GM19238 (cell line): Measurements from ENCODE around the gene OSTF1.

Experiments used
- DNase-seq: peaks from one replicate; pipeline ENCODE4 v3.0.0; 2011; ENCODE audit warnings: low spot score; ENCODE audit not compliant: insufficient read length

The OSTF1 gene

DNA sequence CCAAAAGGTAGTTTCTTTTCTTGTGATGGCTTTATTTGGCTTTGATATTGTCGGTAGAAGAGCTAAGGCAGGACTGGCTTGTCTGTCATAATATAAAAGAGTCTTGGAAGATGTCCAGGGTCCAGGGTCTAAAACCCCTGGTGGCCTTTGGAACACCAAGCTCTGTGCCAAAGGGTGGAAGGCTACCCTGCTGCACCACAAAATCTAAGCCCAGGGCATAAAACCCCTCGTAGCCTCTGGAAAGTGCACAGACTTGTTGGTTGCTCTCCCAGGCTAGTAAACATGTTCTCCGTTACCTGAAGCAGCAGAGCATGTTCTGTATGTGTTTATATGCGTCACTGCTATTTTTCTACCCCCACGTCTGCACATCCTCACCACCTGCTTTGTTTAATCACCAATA, 75.5 kb downstream of the OSTF1 start:
- no peak for DNase-seq

DNA sequence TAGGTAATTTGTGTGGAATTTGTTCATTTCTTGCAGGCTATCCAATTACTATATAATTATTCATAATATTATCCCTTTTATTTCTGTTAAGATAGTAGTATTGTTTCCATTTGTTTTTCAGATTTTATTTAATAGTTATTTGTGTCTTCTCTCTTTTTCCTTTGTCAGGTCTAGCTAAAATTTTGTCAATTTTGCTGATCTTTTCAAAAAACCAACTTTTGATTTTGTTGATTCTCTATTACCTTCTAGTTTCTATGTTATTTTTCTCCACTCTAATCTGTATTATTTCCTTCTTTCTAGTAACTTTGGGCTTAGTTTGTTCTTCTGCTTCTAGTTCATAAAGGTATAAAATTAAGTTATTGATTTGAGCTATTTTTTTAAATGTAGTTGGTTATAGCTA, 76.3 kb downstream of the OSTF1 start:
- DNase-seq, result no peak

DNA sequence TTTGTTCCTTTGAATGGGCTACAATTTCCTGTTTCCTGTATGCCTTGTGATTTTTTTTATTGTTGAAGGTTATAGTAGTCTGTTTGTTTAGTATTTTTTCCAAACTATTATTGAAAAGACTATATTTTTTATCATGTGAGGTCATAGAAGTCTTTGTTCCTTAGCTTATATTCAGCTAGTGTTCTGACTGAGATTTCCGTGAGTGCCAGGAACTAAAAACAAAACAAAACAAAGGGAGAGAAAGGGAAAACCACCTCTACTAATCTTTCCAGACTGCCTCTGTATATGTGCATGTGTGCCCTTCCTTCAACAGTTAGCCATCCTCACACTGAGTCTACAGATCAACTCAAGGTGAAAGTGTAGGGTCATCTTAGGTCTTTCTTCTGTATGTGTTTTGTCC, 79.0 kb downstream of the OSTF1 start:
- DNase-seq, result no peak

DNA sequence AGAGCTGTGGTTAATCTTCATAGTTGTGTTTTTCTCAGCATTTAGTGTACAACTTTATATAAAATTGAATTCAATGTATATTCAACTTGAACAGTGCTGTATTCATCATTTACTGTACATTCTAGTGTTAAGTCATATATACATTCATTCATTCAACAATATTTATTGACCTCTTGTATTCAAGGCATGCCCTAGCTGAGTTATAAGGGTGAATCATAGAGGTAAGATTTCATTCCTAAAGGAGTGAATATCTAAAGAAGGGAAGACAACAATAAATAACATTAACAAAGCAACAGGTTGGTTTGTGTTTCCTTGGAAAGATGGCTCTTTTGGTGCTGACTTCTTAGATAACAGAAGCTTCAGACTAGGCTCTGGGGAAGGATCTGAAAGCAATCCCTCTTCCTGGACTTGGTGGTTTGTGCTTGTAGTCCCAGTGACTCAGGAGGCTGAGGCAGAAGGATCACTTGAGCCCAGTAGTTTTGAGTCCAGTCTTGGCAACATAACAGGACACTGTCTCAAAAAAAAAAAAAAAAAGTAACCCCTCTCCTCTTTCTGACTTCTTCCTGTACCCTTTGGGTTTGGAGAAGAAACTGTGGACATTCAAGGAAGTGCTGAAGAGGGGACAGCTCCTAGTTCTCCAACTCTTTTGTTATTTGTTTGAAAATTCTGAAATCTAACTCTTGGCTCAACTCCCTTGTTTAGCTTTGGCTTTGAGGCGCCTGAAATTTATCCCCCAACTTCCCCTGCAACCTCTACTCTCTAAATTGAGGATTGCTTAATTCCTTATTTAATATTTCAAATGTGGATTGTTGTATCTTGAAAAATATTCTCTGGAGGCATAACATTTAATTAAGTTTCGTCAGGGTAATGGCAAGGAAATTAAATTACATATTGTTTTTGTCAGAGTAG, 80.2 kb downstream of the OSTF1 start:
- no peak for DNase-seq

DNA sequence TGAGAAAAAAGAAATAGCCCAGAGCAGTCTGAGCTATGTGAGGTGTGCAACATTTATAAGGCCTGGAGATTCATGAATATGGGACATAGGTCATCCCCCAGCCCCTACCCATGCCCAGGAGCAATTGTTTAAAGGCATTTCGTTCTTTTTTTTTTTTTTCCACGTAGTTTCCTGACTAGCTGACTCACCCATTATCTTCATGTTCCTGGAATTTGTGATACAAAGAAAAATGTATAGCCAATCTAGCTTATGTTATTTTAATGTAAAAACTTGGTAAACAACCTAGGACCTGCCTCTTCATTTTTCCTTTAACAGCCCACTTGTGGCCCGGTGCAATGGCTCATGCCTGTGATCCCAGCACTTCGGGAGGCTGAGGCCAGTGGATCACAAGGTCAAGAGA, 81.3 kb downstream of the OSTF1 start:
- DNase-seq, result no peak

DNA sequence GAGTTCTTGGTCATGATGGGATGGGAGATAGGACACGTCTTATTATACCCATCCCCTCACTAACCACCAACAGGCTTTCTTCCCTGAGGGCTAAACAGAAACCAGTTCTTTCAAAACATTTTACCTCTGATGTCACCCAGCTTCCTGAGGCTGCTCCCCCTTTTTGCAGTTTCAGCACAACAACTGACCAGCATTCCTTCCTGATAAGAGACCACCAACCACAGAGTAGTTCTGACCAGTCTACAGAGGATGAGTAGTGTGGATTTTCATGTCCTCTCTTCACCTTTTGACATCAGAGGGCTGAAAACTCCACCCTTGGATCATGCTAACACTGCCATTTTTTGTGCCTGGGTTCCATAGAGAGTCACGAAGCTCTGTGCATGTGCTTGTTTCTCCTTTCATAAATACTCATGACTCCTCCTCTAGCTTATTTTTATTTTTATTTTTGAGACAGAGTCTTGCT, 82.6 kb downstream of the OSTF1 start:
- no peak for DNase-seq

DNA sequence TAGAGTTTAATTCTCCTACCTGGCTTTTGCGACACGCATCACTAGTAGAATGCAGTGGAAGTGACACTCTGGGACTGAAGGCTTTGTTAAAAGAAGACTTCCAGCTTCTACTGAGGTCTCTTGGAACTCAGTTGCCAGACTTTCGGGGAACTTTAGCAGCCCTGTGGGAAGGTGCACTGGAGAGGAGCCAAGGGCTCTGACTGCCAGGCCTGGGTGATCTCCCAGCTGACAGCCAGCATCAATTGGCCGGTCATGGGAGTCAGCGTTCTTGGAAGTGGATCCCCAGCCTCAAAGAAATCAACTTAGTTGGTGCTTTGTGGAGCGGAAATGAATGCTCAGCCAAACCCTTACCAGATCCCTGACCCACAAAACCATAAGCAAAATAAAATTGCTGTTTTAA, 87.1 kb downstream of the OSTF1 start:
- no peak for DNase-seq

DNA sequence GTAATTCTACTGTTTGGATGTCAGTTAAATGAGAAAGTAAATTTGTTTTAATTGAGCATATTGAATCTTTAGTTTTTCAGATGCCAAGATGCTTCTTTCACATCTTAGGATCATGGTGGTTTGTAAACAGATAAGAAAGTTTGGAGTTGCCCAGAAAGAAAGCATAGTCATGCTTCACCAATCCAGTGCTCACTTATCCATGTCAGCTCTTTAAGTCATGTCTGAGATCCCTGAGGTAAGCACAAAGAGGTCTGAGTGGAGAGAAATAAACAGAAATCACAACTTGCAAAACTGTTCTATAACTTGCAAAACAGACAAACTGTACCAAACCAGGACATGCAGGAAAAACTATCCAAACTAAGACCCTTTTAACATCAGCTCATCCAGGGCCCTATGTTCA, 87.7 kb downstream of the OSTF1 start:
- no peak for DNase-seq

DNA sequence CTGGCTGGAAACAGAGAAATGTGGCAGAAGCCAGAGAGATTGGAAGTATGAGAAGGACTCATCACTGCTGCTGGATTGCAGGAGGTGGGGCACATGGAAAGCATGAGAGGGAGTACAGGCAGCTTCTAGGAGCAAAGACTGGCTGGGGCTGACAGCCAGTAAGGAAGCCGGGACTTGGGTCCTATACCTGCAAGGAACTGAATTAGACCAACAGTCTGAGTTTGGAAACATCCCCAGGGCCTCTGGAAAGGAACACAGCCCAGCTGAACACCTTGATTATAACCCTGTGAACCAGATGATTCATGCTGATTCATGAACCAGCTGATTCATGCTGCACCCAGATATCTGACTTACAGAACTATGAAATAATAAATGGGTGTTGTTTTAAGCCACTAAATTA, 93.4 kb downstream of the OSTF1 start:
- no peak for DNase-seq

DNA sequence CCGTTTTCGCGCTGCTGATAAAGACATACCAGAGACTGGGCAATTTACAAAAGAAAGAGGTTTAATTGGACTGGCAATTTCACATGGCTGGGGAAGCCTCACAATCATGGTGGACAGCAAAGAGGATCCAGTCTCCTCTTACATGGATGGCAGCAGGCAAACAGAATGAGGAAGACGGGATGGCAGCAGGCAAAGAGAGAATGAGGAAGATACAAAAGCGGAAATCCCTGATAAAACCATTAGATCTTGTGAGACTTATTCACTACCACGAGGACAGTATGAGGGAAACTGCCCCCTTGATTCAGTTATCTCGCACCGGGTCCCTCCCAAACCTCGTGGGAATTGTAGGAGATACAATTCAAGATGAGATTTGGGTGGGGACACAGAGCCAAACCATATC, 95.0 kb downstream of the OSTF1 start:
- no peak for DNase-seq

DNA sequence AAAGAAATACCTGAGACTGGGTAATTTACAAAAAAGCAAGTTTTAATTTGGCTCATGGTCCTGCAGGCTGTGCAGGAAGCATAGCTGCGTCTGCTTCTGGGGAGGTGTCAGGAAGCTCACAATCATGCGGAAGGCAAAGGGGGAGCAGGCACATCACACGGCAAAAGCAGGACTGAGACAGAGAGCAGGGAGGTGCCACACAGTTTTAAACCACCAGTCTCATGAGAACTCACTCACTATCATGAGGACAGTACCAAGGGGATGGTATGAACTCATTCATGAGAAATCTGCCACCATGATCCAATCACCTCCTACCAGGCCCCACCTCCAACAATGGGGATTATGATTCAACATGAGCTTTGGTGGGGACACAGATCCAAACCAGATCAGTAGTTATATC, 96.2 kb downstream of the OSTF1 start:
- no peak for DNase-seq

DNA sequence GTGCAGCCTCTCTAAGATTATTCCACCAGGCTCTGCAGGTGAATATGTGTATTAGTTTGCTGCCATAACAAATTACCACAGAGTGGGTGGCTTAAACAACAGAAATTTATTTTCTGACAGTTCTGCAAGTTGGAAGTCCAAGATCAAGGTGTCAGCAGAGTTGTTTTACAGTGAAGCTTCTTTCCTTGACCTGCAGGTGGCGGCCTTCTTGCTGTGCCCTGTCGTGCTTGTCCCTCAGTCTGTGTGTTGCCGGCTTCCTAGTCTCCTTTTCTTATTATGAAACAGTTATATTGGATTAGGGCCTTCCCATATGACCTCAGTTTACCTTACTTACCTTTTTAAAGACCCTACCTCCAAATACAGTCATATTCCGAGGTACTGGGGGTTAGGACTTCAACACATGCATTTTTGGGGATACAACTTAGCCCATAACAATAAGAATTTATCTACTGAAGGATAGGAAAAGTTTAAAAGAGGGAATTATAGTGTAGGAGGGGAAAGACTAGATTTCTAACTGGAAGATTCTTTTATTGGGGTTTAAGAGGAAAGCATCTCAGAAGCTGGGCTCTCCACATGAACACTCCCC, 97.4 kb downstream of the OSTF1 start:
- DNase-seq, result no peak

DNA sequence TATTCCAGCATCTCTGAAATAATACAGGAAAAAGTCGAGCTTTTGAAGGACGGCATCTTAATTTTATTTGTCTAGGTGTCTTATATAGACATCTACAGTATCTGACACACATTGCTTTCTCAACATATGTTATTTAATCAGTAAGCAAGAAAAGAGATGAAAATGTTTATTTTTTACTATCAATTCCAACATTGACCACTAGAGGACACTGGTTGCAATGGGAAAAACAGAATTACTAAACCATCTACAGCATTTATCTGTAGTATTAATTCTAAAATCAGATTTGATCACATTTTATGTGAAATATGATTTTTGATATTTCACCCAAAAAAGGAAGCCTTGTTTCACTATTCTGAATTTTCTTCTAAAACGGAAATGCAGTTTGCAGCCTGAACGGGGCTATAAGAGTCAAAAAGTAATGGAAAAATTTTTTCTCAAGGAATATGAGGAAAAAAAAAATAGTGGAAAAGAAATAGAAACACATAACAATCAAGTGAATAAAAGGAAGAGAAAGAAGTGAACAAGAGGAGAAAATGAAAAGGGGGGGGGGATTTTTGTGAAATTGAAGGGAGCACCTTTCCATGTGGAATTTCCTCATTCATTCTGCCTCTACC, 98.6 kb downstream of the OSTF1 start:
- no peak for DNase-seq

DNA sequence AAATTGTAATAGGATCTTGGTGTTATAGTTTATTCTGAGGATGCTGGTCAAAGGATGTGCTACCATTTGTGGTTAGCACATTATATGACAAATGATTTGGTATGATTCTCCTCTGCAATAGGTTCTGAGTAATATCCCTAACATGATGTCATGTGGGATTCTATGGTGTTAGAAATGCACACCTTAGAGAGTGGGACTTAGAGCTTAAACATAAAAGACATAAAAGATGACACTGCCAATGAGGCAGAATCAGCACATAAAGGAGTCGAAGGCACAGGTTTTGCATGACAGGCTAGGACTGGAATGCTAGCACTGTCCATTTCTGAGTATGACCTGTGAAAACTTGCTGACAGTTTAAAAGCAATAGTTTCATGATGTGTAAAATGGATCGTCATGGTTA, 100.4 kb downstream of the OSTF1 start:
- DNase-seq, result no peak

DNA sequence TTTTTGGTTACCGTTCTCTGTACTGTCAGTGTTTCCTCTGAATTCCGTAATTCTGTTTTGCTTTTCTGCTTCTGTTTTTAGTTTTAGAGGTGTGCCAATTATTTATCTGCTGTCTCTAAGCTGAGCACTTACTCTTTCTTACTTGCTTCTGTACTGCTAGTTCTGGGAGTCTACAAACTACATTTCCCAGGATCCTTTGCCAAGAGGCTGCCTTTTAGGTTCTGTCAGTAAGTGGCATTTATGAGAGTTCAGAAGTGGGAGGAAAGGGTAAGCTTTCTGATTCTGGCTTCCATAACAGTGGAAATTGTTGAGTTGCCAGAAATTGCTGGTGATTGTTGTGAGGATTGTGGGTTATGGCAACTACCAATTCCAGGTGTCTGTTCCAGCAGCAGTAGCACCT, 102.4 kb downstream of the OSTF1 start:
- DNase-seq, result no peak
